GM12875 (cell line): Measurements from ENCODE around the gene COL9A2.

Experiments
- H3K4me3 ChIP-seq: one replicate; pipeline ENCODE4 v1.5.1; 2011; ENCODE audit warnings: low read depth, low read length, control low read depth
- TF ChIP-seq, protein P1 (sequence below): IDR thresholded peaks from 2 replicates; pipeline ENCODE4 v1.5.1; 2011; ENCODE audit warnings: low read depth, mild to moderate bottlenecking, control low read depth, inconsistent platforms, low read length, moderate library complexity, borderline replicate concordance; ENCODE audit not compliant: insufficient read depth

COL9A2 gene

DNA sequence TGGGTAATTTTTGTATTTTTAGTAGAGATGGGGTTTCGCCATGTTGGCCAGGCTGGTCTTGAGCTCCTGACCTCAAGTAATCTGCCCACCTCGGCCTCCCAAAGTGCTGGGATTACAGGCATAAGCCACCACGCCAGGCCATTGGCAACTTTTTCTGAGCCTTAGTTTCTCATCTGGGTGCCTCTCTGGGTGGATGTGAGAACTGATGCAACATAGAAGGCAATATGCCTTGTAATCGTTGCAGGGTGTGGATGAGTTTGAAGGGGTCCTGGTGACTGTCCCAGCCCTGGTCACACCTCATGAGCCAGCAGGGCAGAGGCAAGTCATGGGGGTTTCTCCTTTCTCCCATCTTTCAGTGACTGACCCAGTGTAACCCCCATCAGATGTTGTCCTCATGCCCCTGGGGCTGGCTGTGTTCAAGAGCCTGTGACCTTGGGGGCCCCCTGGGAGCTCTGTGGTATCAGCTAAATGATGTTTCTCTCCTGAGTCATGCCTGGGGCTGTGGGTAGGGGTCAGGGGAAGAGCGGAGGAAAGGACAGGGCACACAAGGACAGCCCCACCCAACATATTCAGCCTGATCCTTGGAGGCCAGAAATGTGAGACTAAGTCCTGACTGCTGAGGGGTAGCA lies 3.6 kb downstream of the COL9A2 start:
- TF ChIP-seq, protein P1, sequence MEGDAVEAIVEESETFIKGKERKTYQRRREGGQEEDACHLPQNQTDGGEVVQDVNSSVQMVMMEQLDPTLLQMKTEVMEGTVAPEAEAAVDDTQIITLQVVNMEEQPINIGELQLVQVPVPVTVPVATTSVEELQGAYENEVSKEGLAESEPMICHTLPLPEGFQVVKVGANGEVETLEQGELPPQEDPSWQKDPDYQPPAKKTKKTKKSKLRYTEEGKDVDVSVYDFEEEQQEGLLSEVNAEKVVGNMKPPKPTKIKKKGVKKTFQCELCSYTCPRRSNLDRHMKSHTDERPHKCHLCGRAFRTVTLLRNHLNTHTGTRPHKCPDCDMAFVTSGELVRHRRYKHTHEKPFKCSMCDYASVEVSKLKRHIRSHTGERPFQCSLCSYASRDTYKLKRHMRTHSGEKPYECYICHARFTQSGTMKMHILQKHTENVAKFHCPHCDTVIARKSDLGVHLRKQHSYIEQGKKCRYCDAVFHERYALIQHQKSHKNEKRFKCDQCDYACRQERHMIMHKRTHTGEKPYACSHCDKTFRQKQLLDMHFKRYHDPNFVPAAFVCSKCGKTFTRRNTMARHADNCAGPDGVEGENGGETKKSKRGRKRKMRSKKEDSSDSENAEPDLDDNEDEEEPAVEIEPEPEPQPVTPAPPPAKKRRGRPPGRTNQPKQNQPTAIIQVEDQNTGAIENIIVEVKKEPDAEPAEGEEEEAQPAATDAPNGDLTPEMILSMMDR: no peak
- H3K4me3 ChIP-seq: no peak overlapping the region

DNA sequence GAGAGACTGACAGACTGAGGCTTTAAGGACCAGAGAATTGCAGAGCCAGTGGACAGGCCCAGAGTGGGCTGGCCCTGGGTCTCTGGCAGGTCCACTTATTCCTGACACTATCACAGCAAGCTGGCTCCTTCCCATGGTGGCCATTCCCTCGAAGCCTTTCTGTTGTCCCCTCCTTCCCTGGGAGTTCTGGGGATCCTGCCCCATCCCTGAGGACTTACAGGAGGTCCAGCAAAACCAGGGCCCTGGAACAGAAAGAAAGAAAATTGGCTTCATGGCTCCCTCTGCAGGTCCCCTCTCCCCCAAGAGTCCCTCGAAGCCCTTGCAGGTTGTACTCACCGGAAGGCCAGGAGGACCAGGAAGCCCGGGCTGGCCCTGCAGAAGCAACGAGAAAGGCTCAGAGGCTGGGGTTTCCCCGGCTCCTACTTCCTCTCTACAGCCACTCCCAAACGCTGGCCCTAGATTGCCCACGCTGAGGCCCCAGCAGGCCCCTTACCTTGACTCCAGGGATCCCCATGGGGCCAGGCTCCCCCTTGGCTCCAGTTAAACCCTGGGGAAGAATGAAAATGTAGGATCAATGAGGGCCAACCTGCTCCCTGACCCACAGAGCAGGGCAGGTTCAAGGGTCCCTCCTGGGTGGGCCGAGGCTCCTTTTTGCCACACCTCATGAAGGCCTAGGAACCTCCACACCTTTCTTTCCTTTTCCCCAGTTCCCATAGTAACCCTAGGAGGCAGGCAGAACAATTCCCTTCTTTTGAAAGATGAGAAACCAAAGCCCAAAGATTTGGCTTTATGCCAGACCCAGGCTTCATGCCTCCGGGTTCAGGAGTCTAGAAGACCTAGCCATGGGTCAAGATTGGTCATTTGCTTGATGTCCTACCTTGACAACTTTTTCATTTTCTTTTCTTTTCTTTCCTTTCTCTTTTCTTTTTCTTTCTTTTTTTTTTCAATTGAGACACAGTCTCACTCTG lies 4.6 kb downstream of the COL9A2 start:
- peak overlapping the region; percentile 35 for H3K4me3 ChIP-seq
- TF ChIP-seq, protein P1: no peak

DNA sequence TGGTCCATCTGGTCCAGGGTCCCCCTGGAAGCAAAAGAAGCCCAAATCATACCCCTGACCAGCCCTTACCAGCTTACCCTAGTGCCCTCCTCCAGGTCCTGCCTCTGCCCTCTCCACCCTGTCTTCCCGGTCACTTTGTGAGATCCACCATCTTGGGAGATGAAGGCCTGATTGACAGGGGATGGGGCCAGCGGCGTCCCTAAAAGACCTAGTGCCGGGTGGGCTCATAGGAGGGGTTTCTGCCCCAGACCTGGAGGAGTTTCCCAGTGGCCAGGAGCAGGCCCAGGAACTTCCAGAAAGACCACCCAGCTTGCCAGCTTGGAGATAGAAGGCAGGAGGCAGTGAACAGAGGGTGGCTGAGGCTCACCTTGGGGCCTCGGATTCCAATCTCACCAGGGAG lies 5.4 kb downstream of the COL9A2 start:
- H3K4me3 ChIP-seq: peak overlapping the region; percentile 35

DNA sequence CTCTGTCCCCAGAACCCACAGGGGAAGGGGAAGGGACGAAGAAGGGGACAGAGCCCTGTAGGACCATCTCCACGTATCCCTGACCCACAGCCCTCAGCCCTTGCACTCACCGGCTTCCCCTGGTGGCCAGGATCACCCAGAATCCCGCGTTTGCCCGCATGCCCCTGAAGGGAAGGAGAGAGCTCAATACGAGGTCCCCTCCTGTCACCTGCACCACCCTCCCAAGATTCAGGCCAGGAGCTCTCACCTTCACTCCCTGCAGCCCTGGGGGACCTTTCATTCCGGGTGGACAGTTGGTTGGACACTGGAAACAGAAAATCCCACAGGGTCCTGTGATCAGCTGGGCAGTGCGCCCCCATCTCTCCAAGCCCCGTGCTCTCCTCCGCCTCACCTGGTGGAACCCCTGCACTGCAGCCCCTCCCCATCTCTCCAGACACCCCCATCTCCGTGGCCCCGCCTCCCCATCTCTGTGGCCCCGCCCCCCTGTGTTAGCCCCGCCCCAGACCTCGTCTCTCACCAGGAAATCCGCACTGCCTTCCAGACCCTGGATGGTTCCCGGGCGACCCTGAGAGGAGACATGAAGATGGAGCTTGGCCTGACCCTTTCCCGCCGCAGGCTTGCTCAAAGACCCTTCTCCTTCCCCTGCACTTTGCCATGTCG lies 6.0 kb downstream of the COL9A2 start:
- TF ChIP-seq, protein P1: 0 out of 2 replicates have a peak, but pooled peaks have one; percentile 1
- no peak overlapping the region for H3K4me3 ChIP-seq

More for the DNA sequence above, 5.4 kb downstream of the COL9A2 start:
- TF ChIP-seq, protein P1: no peak

DNA sequence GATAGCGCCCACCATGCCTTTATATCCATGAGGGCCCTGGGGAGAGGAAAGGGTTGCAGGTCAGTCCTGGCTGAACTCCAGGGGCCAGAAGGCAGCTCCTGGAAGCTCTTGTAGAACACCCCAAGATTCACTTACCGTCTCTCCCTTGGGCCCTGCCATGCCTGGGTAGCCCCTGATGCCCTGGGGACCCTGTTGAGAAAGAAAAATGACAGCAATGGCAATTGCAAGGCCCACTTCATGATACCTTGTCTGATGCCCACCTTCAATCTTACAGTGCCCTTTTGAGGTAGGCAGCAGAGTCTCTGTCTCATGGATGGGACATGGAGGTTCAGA lies 7.0 kb downstream of the COL9A2 start:
- TF ChIP-seq, protein P1: no peak

DNA sequence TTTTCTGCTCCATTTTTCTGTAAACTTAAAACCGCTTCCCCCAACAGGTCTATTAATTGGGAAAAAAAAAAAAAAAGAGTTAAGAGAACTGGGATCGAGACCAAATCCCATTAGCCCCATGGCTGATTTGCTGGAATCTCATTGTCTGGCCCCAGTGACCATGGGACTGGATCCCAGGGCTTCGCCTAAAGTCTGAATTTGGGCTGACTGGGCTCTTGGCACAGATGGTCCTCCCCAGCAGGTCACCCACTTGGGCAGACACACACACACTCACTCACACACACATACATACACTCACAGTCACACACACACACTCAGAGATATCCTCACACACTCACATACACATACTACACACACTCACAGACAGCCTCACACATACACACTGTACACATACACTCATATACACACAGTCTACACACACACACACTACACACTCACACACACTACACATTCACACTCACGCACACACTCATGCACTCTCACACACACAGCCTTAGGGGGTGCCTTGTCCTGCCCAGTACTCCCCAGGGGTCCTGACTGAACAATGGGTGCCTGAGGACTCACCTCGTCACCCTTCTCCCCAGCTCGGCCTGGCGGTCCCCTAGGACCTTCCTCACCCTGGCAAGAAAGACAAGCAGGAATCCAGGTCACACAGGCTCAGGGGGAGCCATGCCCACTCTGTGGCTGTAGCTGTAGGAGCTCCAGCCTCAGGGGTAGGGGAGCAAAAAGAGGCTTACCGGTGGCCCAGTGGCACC lies 7.5 kb downstream of the COL9A2 start:
- TF ChIP-seq, protein P1: no peak
- no peak overlapping the region for H3K4me3 ChIP-seq

More for the DNA sequence above, 7.0 kb downstream of the COL9A2 start:
- H3K4me3 ChIP-seq: no peak overlapping the region
